NCI-H187 (cell line): Measurements from ENCODE around the gene GFAP.

ENCODE experiments used
- DNase-seq, 2 experiments: peaks; one replicate each; lab custom pipeline; 2025; lab: John Stamatoyannopoulos, UW

GFAP gene

DNA sequence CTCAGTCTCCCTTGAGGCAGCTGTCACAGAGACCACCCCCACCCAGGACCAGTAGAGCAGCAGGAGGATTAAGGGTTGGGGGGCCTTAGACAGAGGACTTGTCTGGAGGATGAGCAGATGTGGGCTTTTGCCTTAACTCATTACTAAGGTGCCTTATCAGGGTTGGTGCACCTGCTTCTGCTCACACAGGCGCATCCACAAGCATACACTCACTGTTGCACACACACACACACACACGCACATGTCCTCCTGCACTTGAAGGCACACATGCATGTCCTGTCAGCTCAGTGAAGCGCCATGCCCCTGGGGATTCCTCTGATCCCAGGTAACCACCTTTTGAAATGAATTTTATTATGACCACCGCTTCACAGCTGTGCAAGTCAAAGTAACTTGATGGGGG, 1.2 kb downstream of the GFAP start:
- DNase-seq = peak; percentile 2 to 36

GRCh38 chr17:44913676-44914075, 1.6 kb downstream of the GFAP start:
- no peak for DNase-seq

GRCh38 chr17:44912763-44913544, 2.3 kb downstream of the GFAP start:
- no peak for DNase-seq

DNA sequence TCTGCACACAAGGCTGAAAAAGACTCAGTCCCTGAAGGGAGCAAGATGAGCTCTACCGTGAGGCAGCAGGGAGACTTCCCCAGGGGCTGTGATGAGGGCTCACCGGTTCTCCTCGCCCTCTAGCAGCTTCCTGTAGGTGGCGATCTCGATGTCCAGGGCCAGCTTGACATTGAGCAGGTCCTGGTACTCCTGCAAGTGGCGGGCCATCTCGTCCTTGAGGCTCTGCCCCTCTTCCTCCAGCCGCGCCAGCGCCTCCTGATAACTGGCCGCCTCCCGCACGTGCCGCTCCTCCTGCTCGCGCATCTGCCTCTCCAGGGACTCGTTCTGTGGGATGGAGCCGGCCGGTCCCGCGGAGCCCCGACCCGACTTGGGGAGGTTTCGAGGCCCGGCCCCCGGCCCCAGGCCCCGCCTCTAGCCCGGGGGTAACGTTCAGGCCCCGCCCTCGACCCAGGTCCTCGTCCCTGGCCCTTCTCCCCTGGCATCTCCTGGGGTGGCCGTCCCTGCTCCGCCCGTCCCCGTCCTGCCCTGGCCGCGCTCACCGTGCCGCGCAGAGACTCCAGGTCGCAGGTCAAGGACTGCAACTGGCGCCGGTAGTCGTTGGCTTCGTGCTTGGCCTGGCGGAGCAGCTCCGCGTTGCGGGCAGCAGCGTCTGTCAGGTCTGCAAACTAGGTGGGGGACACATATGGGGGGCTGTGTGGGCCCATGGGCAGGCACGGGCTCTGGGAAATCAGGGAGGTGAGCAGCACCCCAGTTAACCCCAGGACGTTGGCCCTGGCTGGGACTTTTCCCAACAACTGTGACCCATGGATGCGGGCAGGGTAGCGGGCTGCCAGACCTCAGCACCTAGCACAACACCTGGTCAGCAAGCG, 3.9 kb downstream of the GFAP start:
- DNase-seq = no peak

DNA sequence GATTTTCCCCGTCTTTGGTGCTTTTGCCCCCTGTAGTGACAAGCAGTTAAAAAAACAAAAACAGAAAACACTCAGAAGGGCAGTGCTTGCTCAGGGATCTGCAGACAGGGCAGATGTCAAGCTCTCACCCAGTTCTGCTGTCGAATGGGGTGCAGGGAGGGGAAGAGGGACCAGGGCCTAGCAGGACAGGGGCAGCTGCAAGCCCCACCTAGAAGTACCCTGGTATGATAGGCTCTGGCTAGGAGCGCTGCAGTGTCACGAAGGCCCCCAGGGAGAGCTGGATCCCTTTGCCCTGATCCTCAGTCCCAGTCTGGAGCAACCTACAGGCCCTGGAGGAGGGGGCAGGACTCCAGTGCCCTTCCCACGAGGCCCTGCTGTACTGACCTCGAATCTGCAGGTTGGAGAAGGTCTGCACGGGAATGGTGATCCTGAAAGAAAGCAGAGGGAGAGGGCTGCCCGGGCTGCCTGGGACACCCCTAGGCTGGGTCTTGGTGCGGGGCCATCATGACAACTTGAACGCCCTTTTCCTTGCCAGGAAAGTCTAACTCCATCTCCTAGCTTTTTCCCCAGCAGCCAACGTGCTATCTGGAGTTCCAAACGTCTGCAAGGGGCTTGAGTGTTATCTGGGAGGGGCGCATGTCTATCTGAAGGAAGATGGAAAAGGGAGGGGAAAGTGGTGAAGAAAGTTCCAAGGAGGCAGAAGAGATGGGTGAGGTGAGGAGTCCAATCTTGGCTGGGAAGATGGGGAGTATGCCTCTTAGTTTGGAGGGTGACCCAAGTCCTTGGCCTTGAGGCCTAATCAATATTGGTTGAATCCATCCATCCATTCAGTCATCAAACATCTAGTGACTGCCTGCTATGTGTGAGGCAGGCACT, 4.8 kb downstream of the GFAP start:
- DNase-seq = no peak

DNA sequence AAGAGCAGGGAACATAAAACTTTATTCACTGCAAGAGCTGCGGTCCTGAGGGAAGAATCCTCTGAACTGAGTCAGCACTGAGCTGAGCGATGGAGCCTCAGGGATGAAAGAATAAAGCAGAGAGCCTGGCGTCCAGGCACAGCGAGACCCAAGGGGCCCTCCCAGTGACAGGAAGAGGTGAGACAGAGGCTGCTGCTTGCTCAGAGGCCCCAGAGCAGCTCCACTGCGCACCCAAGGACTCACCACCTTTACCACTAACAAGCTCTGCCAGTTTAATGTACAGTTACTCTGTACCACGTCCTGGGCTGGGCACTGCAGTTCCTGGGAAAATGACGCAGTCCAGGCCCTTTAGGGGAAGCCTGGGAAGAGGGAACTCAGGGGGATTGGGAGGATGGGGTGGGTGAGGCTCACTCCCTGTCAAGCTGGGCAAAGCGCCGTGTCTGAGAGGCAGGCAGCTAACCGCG, 5.6 kb downstream of the GFAP start:
- DNase-seq = no peak

DNA sequence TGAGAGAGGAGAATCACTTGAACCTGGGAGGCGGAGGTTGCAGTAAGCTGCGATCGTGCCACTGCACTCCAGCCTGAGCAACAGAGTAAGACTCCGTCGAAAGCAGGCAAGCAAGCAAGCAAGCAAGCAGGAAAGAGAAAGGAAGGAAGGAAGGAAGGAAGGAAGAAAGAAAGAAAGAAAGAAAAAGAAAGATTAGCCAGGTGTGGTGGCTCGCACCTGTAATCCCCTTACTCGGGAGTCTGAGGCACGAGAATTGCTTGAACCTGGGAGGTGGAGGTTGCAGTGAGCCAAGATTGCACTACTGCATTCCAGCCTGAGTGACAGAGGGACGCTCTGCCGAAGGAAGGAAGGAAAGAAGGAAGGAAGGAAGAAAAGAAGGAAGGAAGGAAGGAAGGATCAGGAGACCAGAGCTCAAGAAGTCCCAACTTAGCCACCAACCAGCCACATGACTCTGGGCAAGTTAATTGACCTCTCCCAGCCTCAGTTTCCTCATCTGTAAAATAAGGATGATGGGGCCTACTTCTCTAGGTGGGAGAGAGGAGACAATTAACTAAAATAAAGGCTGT, 6.5 kb downstream of the GFAP start:
- no peak for DNase-seq

- DNase-seq = no peak
Observed at GRCh38 chr17:44907729-44908470, 7.4 kb downstream of the GFAP start.

- no peak for DNase-seq
Observed at GRCh38 chr17:44906763-44907728, 8.3 kb downstream of the GFAP start.

- no peak for DNase-seq
Observed at GRCh38 chr17:44906010-44906646, 9.2 kb downstream of the GFAP start.

GRCh38 chr17:44905006-44906000, 10.0 kb downstream of the GFAP start:
- DNase-seq = no peak

DNA sequence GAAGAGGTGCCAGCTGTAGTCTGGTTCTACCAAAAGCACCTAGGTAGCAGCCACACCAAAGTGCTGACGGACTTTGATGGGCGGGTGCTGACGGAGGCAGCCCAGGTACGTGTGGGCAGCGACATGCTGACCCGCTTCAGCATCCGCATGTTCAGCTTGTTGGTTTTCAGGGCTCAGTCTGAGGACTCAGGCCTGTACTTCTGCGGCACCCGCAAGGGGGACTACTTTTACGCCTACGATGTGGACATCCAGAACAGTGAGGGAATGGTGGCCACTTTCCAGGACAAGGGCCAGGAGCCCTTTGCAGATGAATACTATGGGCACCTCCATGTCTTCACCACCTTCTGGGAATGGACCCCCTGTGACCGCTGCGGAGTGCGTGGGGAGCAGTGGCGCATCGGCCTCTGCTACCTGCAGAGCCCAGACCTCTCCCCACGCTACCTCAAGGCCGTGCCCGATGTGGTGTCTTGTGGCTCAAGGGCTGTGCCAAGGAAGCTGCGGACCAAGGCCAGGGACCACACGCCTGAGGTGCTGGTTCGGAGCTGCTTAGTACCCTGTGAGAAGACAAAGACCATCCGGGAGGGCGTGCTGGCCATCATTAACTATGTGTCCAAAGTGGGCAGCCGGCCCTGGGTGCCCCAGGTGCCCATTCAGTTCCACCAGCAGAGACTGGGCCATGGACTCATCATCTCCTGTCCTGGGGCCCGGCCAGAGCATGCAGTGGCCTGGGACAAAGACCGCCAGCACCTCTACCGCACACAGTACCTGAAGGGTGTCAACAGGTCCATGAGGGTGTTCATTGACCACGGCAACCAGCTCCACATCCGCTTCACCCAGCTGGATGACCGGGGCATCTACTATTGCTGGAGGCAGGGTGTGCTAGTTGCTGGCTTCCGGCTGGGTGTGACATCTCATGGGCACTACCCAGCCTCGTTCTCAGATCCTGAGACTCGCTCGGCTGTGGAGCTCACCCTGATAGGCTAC, 11.0 kb downstream of the GFAP start:
- DNase-seq = no peak

- DNase-seq = no peak
Observed at GRCh38 chr17:44903012-44903685, 12.2 kb downstream of the GFAP start.

GRCh38 chr17:44902135-44902760, 13.1 kb downstream of the GFAP start:
- DNase-seq = no peak

GRCh38 chr17:44901411-44901921, 13.8 kb downstream of the GFAP start:
- DNase-seq = no peak

GRCh38 chr17:44900894-44901293, 14.4 kb downstream of the GFAP start:
- DNase-seq = no peak
